H7 (cell line): Measurements from ENCODE around the gene TMEM63A. TPM values are rescaled to one million over a fixed set of nuclear protein-coding genes. Genes with fewer than 3 reads are reported as not detected.

Source experiments
- DNase-seq: peaks from one replicate; pipeline ENCODE4 v3.0.0; 2012
- H3K27me3 ChIP-seq: 2 replicates; pipeline ENCODE4 v1.6.0; 2011; ENCODE audit warnings: mild to moderate bottlenecking, low read length; ENCODE audit not compliant: control insufficient read depth, insufficient read depth
- H3K36me3 ChIP-seq: replicated peaks from 2 replicates; pipeline ENCODE4 v1.5.1; 2011; ENCODE audit warnings: low read length; ENCODE audit not compliant: control insufficient read depth, insufficient read depth
- H3K4me3 ChIP-seq: 2 replicates; pipeline ENCODE4 v1.5.1; 2011; ENCODE audit warnings: low read depth, mild to moderate bottlenecking, control low read depth, low read length, moderate library complexity; ENCODE audit not compliant: insufficient read depth
- total RNA-seq: library from RNA; depleted of rRNA; stranded (reverse); fragments of >200 nt; shearing (Covaris generic); gene quantifications from 2 replicates; pipeline ENCODE4 v1.2.3, GENCODE V29; 2014

TMEM63A gene
- total RNA-seq, 1 experiment from 2014 or later = 101 TPM

- peaks cover 73% of the 10 kb centered on the region for H3K36me3 ChIP-seq
- no peak for DNase-seq
- H3K4me3 ChIP-seq = no peak overlapping the region
- no peaks in the 10 kb centered on the region for H3K27me3 ChIP-seq
Observed at GRCh38 chr1:225855503-225856300, 26.5 kb downstream of the TMEM63A start.

GRCh38 chr1:225853441-225853840 is 28.7 kb downstream of the TMEM63A start:
- H3K36me3 ChIP-seq = peaks cover 72% of the 10 kb centered on the region
- no peak overlapping the region for H3K4me3 ChIP-seq
- no peak for DNase-seq
- no peaks in the 10 kb centered on the region for H3K27me3 ChIP-seq

GRCh38 chr1:225852413-225853124 is 29.6 kb downstream of the TMEM63A start:
- DNase-seq = no peak
- peaks cover 75% of the 10 kb centered on the region for H3K36me3 ChIP-seq
- H3K27me3 ChIP-seq = no peaks in the 10 kb centered on the region
- H3K4me3 ChIP-seq = no peak overlapping the region

- H3K36me3 ChIP-seq = peaks cover 78% of the 10 kb centered on the region
Observed at GRCh38 chr1:225851805-225852204, 30.4 kb downstream of the TMEM63A start.

GRCh38 chr1:225850370-225850769 is 31.8 kb downstream of the TMEM63A start:
- Histone ChIP-seq H3K36me3 (peaks cover 76% of the 10 kb centered on the region), H3K4me3 (no peak overlapping the region), H3K27me3 (no peaks in the 10 kb centered on the region)
- no peak for DNase-seq

More at GRCh38 chr1:225851805-225852204, 30.4 kb downstream of the TMEM63A start:
- DNase-seq = no peak
- Histone ChIP-seq H3K27me3 (no peaks in the 10 kb centered on the region), H3K4me3 (no peak overlapping the region)

- peaks cover 73% of the 10 kb centered on the region for H3K36me3 ChIP-seq
- H3K27me3 ChIP-seq = no peaks in the 10 kb centered on the region
- no peak for DNase-seq
- H3K4me3 ChIP-seq = no peak overlapping the region
Observed at GRCh38 chr1:225849925-225850324, 32.3 kb downstream of the TMEM63A start.

GRCh38 chr1:225848030-225848955 is 33.9 kb downstream of the TMEM63A start:
- Histone ChIP-seq H3K27me3 (no peaks in the 10 kb centered on the region), H3K4me3 (no peak overlapping the region), H3K36me3 (peaks cover 63% of the 10 kb centered on the region)
- no peak for DNase-seq

- no peak for DNase-seq
- Histone ChIP-seq H3K4me3 (no peak overlapping the region), H3K27me3 (no peaks in the 10 kb centered on the region), H3K36me3 (peaks cover 57% of the 10 kb centered on the region)
Observed at GRCh38 chr1:225847610-225848009, 34.6 kb downstream of the TMEM63A start.

- DNase-seq = no peak
- Histone ChIP-seq H3K27me3 (no peaks in the 10 kb centered on the region), H3K36me3 (peaks cover 51% of the 10 kb centered on the region), H3K4me3 (no peak overlapping the region)
Observed at GRCh38 chr1:225846331-225847310, 35.6 kb downstream of the TMEM63A start.

GRCh38 chr1:225845571-225846259 is 36.5 kb downstream of the TMEM63A start:
- peak; percentile 97 for DNase-seq
- H3K36me3 ChIP-seq = peaks cover 49% of the 10 kb centered on the region
- H3K4me3 ChIP-seq = no peak overlapping the region
- no peaks in the 10 kb centered on the region for H3K27me3 ChIP-seq

GRCh38 chr1:225845097-225845496 is 37.1 kb downstream of the TMEM63A start:
- no peaks in the 10 kb centered on the region for H3K27me3 ChIP-seq
- peaks cover 44% of the 10 kb centered on the region for H3K36me3 ChIP-seq
- no peak overlapping the region for H3K4me3 ChIP-seq
- DNase-seq = no peak

GRCh38 chr1:225844236-225845061 is 37.7 kb downstream of the TMEM63A start:
- no peak overlapping the region for H3K4me3 ChIP-seq
- peak; percentile 37 for DNase-seq
- no peaks in the 10 kb centered on the region for H3K27me3 ChIP-seq
- peaks cover 42% of the 10 kb centered on the region for H3K36me3 ChIP-seq
